ENCODE measurements around the gene GP1BB.

Gene GP1BB

GRCh38 chr22:19741053-19741452 is 17.7 kb downstream of the GP1BB start:
- DNase-seq, result no peak

DNA sequence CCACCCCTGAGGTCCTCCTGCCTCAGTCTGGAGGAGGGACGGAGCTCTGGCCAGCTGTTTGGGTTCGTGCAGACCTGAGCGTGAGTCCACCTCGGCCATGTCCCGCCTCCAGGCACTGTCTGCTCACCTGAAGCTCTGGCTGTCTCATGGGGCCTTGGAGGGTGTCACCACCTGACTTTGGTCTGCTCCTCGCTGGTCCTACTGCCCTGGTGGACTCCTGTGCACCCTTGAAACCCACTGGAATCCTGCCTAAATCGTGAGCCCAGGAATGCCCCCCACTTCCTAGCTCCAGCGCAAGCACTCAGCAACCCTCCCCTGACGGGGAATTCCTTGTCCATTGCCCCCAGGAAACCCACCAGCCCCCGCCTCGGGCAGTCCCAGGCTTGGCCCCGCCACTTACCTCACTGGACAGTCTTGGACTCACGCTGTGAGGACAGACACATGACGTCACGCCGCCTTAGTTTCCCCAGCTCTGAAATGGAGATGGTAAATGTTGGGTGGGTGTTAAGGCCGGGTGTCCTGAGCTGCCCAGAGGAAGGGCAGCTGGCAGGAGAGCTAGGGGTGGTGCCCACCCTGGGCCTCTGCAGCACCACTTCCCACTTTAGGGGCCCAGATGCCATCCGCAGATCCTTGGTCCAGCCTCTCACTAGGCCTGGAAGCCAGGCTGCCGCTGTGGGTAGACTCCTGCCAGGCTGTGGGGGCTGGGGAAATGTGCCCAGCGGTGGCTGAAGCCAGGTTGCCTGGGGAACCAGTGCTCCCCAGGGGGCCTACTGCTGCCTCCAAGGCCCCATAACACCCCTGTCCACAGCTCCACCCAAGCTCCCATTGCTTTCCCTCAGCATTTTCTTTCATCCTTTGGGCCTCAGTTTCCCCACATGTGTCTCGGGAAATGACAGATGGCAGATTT is 19.1 kb downstream of the GP1BB start:
- peak in 9 of 51 donors; percentile 5 to 17 (median 8) for DNase-seq

- no peak for DNase-seq
These were observed 19.7 kb downstream of the GP1BB start for GRCh38 chr22:19743081-19743480.

DNA sequence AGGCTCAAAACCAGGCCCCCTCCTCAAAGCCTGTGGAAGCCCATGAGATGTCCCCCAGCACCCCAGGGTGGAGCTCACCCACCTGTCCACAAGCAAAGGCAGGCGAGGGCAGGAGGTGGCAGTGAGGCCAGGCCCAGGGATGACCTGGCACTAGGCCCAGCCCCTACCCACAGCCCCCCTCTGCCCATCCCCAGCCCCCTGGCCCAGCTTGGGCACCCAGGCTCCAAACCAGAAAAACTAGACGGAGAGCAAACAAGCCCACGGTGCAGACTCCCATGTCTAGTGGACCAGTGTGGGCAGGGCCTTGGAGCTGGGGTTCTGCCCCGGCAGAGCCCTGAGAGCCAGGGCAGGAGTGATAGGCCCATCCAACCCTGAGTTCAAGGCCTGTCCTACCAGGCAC is 20.3 kb downstream of the GP1BB start:
- no peak for DNase-seq

- no peak for DNase-seq
These were observed 21.1 kb downstream of the GP1BB start for GRCh38 chr22:19744350-19745006.

GRCh38 chr22:19745155-19746101 is 22.1 kb downstream of the GP1BB start:
- DNase-seq, result no peak

DNA sequence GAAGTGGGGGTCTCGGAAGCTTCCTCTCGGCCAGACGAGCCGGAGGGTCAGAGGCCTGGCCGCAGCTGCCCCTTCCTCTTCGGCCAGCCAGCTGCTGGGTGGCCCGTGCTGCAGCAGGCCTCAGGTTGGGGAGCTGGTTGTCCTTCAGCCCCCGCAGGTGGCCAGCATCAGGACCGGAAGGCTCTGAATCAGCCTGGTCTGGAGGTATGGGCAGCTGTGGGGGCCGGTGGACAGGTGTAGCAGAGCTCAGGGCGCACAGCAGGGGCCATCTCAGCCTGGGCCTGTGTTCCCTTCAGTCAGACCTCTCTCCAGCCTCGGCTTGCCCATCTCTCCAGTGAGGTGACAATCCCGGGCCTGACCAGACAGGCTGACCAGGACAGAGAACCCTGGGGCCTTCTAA is 23.4 kb downstream of the GP1BB start:
- DNase-seq, result no peak

DNA sequence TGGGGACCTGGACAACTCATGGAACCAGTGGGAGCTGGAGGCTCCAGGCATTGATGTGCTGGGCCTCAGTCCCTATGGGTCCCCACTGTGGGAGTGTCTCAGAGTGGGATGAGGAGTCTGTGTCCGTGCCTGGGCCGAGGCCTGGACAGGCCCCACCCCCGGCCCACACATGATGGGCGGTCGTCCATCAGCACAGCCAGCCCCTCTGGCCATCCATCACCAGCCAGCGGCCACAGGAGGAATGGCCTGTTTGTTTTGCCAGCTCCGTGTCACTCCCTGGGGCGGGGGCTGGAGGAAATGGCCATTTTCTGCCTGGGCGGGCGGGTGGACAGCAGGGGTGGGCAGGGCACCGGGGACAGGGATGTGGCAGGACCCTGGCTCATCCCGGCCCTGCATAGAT is 24.2 kb downstream of the GP1BB start:
- DNase-seq, result no peak

- DNase-seq, result no peak
These were observed 24.8 kb downstream of the GP1BB start for GRCh38 chr22:19748139-19748538.

DNA sequence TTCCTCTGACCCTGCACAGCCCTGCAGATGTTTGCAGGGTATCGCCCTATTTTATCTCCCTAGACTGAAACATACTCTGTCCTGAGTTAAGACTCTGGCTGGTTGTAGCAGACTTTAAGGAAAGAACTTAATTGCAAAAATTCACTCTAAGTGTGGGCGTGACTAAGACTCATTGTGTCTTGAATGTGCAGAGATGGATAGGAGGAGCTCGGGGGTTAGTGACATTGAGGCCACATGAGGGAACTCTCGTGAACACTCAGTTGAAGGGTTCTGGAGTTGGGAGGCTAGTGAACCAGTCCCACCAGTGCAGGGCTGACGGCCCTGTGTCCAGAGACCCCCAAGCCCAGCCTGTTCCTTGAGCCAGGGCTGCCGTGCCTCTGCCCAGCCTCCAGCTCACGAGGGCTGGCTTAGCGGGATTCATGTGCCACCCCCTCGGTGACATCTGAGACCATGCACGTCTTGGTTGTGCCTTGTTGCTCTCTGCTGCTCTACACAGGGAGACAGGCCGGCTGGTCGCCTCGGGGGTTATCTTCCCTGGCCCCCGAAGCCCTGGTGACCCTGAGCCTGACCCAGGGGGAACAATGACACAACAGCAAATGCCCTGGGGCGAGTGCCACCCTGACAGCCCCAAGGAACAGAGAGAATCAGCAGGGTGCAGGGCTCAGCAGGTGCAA is 25.8 kb downstream of the GP1BB start:
- no peak for DNase-seq

DNA sequence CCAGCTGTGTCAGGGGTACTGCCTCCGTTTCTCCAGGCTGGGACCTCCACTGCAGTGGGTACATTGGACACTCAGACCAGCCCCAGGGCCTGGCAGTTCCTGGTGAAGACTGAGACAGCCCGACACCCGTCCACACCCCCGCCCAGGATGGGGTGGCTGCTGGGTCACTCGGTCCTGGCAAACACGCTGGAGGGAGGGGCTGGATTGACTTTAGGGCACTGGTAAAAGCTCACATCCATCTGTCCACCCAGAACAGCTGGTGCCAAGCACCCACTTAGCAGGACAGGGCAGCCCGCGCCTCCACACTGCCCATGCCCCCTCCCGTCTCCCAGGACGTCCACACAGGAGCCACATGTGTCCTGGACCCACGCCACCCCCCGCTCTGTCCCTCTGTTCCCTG is 26.5 kb downstream of the GP1BB start:
- DNase-seq, result no peak

DNA sequence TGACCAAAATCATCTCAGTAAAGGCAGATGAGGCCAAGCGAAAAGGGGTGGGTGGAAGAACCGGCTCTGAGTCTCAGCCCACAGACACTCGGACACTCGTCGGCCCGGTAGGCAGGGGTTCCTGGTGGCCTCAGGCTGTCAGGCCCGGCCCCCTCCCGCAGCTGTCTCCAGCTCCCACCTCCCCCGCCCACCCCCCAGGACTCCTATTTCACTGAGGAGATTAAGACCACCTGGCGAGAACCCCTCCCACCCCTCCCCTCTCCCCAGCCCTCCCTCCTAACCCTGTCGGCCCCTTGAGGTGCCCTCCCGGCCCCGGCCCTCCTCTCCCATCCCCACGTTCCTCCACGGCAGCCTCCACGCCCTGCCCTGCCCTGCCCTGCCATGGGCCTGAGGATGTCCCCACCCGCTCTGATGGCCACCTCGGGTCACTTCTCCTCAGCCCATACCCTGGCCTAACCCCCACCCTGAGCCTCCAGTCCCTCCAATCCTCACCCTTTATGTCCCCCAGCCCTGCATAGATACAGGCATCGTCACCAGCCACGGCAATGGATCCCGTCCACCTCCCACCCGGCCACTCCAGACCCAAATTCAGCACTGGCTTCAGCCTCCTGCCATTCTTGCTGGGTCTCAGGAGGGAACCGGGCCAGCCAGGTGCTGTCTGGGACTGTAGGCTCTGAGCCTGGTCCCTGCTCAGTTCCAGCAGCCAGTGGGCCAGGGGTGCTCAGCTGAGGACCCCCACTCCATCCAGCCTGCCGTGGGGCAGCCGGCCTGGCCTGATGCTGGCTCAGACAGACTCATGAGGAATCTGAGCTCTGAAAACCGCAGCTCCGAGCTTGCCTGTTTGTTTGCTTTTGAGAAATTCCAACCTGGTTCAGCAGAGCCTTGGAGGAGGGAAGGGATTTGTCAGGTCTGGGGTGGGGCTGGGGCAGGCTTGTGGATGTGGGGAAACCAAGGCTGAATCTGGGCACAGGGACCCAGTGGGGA is 27.5 kb downstream of the GP1BB start:
- no peak for DNase-seq

GRCh38 chr22:19751497-19752245 is 28.3 kb downstream of the GP1BB start:
- DNase-seq, result no peak

DNA sequence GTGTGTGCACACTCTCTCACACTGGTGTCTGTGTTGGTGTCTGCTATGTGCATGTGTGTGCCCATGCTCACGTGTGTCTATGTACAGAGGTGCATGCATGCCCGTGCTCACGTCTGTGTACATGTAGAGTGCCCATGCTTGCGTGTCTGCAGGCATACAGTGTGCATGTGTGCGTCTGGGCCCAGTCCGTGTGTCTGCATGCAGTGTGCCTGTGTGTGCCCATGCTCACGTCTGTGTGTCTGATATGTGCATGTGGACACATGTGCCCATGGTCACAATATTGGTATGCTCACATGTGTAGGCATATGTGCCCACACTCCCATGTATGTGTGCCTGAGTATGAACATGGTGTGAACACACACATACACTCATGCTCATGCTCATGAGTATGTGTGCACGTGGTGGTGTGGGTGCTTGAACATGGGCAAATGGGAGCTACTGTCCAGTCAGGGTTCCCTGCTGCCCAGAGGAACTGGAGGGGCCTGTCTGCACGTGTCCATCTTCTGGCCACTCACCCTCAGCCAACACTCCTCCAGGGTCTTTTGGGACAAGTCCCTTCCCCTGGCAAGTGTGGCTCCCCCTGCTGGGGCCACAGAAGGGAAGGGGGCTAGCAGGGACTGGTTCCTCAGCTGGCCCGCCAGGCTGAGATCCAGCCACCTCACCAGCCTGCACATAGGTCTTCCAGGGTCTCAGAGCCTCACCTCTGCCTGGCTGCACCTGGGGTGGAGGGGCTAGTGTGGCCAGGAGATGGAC is 29.9 kb downstream of the GP1BB start:
- DNase-seq, result no peak

GRCh38 chr22:19753996-19754700 is 30.8 kb downstream of the GP1BB start:
- DNase-seq, result no peak

DNA sequence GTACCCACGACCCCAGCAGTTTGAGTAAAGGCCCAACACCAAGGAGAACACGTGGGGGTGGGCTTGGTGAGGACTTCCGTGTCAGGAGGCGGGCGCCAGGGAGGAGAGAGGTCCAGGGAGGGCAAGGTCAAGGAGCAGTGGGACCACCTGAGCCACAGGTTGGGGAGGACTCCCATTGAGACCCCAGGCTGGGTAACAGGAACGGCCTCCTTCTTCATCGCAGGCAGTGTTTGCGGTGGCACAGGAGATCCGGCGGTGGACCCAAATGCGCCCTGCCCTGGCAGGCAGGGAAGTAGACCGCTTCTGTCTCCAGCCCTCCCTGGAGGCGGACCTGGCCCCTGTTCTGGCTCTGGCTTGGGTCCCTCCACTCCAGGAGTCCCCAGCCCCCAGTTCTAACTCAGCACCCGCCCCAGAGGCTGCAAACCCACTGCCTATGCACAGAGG is 31.4 kb downstream of the GP1BB start:
- no peak for DNase-seq

GRCh38 chr22:19755145-19755710 is 31.9 kb downstream of the GP1BB start:
- no peak for DNase-seq
